GM10248 (cell line): Measurements from ENCODE around the gene ARHGEF39.

Experiments
- CTCF ChIA-PET: fragments of 300-600 bp; sonication (Branson Sonifier 250); formaldehyde crosslinking; extraction: SDS; loops from one replicate; lab custom pipeline; 2021; ENCODE audit warnings: antibody characterized with exemption; lab: Yijun Ruan, JAX
- POLR2A ChIA-PET: fragments of 350-650 bp; sonication (Branson Sonifier 250); formaldehyde crosslinking; extraction: SDS; loops from one replicate; lab custom pipeline; 2020; ENCODE audit warnings: antibody characterized with exemption; lab: Yijun Ruan, JAX
- DNase-seq: peaks from one replicate; pipeline ENCODE4 v3.0.0; 2012; ENCODE audit errors: extremely low spot score
- TF ChIP-seq, protein P1 (sequence below): IDR thresholded peaks from 2 replicates; pipeline ENCODE4 v1.5.1; 2012; ENCODE audit warnings: mild to moderate bottlenecking, low read depth; ENCODE audit errors: extremely low read depth, missing control alignments, control extremely low read depth

ARHGEF39 gene

DNA sequence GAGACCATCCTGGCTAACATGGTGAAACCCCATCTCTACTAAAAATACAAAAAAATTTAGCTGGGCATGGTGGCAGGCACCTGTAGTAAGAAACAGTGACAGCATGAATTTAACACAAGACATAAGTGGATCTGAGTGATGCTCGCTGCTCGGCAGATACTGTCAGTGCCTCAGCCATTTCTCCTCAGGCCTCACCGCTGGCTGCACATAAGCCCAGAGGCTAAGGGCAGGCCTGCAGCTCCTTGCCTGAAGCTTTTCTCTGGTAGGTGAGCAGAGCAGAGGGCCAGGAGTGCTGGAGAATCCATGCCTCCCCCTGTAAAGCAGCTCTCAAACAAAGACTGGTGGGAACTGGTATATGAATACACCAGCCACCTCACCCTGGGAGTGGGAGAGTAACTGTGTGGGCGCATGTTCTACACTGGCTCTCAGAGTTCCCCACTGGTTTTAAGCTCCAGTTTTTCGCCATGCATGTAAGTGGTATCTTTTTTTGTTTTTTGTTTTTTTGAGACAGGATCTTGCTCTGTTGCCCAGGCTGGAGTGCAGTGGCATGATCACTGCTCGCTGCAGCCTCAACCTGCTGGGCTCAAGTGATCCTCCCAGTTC, 36.5 kb downstream of the ARHGEF39 start:
- no peak for DNase-seq
- CTCF ChIA-PET = interaction anchor here (0.6 to 4.0 kb wide), 10 partner anchors 10 to 198 kb away, joined by 3 to 30 read pairs (median 7); partner anchors contain the start of genes ARHGEF39, CCDC107, CD72 and RMRP
- TF ChIP-seq, protein P1, sequence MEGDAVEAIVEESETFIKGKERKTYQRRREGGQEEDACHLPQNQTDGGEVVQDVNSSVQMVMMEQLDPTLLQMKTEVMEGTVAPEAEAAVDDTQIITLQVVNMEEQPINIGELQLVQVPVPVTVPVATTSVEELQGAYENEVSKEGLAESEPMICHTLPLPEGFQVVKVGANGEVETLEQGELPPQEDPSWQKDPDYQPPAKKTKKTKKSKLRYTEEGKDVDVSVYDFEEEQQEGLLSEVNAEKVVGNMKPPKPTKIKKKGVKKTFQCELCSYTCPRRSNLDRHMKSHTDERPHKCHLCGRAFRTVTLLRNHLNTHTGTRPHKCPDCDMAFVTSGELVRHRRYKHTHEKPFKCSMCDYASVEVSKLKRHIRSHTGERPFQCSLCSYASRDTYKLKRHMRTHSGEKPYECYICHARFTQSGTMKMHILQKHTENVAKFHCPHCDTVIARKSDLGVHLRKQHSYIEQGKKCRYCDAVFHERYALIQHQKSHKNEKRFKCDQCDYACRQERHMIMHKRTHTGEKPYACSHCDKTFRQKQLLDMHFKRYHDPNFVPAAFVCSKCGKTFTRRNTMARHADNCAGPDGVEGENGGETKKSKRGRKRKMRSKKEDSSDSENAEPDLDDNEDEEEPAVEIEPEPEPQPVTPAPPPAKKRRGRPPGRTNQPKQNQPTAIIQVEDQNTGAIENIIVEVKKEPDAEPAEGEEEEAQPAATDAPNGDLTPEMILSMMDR = no peak
- POLR2A ChIA-PET = interaction anchor here (0.8 kb wide), 1 partner anchor 19 kb away, joined by 3 read pairs; no protein-coding TSS in a partner anchor

GRCh38 chr9:35627575-35627974, 37.4 kb downstream of the ARHGEF39 start:
- CTCF ChIA-PET = interaction anchor here (0.6 to 4.0 kb wide), 8 partner anchors 9 to 199 kb away, joined by 3 to 30 read pairs (median 6); partner anchors contain the start of gene CD72
- POLR2A ChIA-PET = interaction anchor here (0.8 kb wide), 1 partner anchor 18 kb away, joined by 3 read pairs; no protein-coding TSS in a partner anchor
- TF ChIP-seq, protein P1 = no peak
- DNase-seq = peak; percentile 20

- ChIA-PET CTCF (interaction anchor here (1.0 to 11.5 kb wide), 11 partner anchors 9 to 985 kb away, joined by 3 to 97 read pairs (median 5); partner anchors contain the start of genes SIT1 and TESK1), POLR2A (interaction anchor here (0.5 kb wide), 1 partner anchor 505 kb away, joined by 5 read pairs; no protein-coding TSS in a partner anchor)
- TF ChIP-seq, protein P1 = no peak
- DNase-seq = no peak
These were observed 45.2 kb downstream of the ARHGEF39 start for GRCh38 chr9:35619800-35620158.

- TF ChIP-seq, protein P1 = no peak
- peak; percentile 60 for DNase-seq
- CTCF ChIA-PET = interaction anchor here (1.0 to 11.5 kb wide), 11 partner anchors 9 to 985 kb away, joined by 3 to 97 read pairs (median 5); partner anchors contain the start of genes SIT1 and TESK1
- POLR2A ChIA-PET = interaction anchor here (0.5 to 0.6 kb wide), 2 partner anchors 505 to 1931 kb away, joined by 3 to 5 read pairs; no protein-coding TSS in a partner anchor
These were observed 45.9 kb downstream of the ARHGEF39 start for GRCh38 chr9:35618854-35619799.

DNA sequence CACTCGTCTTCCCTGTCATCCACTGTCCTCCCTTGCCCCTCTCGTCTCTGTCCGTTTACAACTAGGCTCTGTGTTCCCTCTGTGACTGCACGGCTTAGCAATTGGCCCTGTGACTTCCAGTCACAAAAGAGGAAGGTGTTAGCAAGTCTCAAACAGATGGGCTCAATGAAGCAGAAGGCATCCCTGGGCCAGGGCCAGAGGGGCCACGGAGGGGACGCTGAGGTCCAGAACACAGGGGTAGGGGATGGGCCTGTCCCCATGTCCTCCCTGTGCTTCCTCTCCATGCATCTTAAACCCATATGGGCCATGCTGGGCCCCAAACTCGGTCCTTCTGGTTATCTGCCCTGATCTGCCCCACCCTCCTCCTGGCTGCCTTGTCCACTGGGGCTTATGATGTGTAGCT, 46.7 kb downstream of the ARHGEF39 start, which contains the start of gene CD72:
TSS of gene CD72 (minus strand) at position 89 of the 403 bp plus-strand sequence. CDS start 110 bp downstream, outside the sequence.
- DNase-seq = peak; percentile 53
- ChIA-PET POLR2A (interaction anchor here (0.6 kb wide), 1 partner anchor 1931 kb away, joined by 3 read pairs; no protein-coding TSS in a partner anchor), CTCF (interaction anchor here (1.0 to 11.5 kb wide), 6 partner anchors 8 to 78 kb away, joined by 3 to 97 read pairs (median 32); partner anchors contain the start of genes SIT1 and TESK1)
- TF ChIP-seq, protein P1 = no peak
